HG02759 (cell line): ENCODE results near the gene KHK.

Experiments used
- ATAC-seq: cut with Tn5 transposase; IDR thresholded peaks from one replicate; pipeline ENCODE4 v1.9.1; 2021; ENCODE audit warnings: mild to moderate bottlenecking, moderate library complexity; ENCODE audit not compliant: unreplicated experiment

KHK gene

DNA sequence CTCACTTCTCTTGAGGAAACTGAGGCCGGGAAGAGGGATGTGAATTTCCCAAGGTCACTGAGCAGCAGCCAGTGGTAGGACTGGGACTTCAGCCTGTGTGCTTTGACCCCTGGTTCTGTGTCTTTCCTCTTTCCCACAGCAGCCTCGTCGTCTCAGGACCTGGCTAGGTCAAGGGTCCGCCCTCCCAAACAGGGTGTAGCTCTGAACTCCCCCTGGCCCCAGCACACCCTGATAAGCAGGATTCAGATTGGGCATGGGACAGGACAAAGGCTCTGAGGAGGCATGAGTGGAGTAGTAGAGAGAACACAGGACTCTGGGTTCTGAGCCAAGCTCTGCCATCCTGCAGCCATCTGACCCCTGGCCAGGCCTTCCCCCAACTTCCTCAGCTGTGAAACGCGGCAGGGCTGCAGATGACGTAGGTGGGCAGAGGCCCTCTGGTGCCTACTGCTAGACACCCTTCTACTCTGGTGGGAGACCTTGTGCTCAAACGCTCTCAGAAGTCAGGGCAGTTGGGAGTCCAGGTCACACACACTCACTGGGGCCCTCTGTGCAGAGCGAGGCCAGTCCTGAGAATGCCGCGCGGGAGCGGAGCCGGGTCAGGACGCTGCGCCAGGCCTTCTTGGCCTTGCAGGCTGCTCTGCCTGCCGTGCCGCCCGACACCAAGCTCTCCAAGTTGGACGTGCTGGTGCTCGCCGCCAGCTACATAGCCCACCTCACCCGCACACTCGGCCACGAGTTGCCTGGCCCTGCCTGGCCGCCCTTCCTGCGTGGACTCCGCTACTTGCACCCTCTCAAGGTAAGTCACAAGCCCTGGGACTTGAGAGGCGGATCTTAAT lies 63.2 kb downstream of the KHK start:
- no peak for ATAC-seq
